AG04450 (cell line): Measurements from ENCODE around the gene BCL3. TPM values are rescaled to one million over a fixed set of nuclear protein-coding genes. Genes with fewer than 3 reads are reported as not detected.
"Not testable (repeated sequence)": the region's sequence is repeated elsewhere in the genome, so short reads cannot be mapped to it uniquely, and the experiment has no call there.

ENCODE experiments used
- CTCF ChIA-PET: fragments of 300-600, 350-600 bp; formaldehyde crosslinking; extraction: SDS; loops from one replicate; lab custom pipeline; 2022; ENCODE audit warnings: antibody characterized with exemption, inconsistent platforms; lab: Charles Lee
- POLR2A ChIA-PET: fragments of 350-600 bp; formaldehyde crosslinking; extraction: SDS; loops from one replicate; lab custom pipeline; 2021; ENCODE audit warnings: antibody characterized with exemption, inconsistent platforms; lab: Yijun Ruan, JAX
- DNase-seq: peaks from one replicate; pipeline ENCODE4 v3.0.0-alpha.2; 2011; ENCODE audit warnings: low read depth, low spot score
- H3K27ac ChIP-seq: one replicate; pipeline ENCODE4 v1.5.1; 2012; ENCODE audit warnings: low read depth, low read length, control low read depth
- H3K27me3 ChIP-seq: one replicate; pipeline ENCODE4 v1.6.0; 2012; ENCODE audit warnings: low read length; ENCODE audit not compliant: control insufficient read depth, insufficient read depth
- H3K4me3 ChIP-seq: 2 replicates; pipeline ENCODE4 v1.5.1; 2011; ENCODE audit warnings: mild to moderate bottlenecking, low read depth, low read length, control low read depth
- H3K9me3 ChIP-seq: 2 replicates; pipeline ENCODE4 v1.5.1; 2012; ENCODE audit warnings: low read length; ENCODE audit not compliant: control insufficient read depth, insufficient read depth
- CTCF ChIP-seq: IDR thresholded peaks from 2 replicates; pipeline ENCODE4 v1.5.1; 2011; ENCODE audit warnings: low read depth, low read length, control low read depth, inconsistent platforms
- polyA plus RNA-seq: library from polyadenylated mRNA; depleted of rRNA; stranded (reverse); fragments of >200 nt; gene quantifications from 2 replicates; pipeline ENCODE4 v1.2.3, GENCODE V29; 2011

The BCL3 gene
- polyA plus RNA-seq, 1 experiment: 5.6 TPM

GRCh38 chr19:44720945-44721344 lies 27.6 kb upstream of the BCL3 start:
- POLR2A ChIA-PET: interaction anchor here (0.7 to 1.2 kb wide), 2 partner anchors 32 to 58 kb away, joined by 3 to 5 read pairs; no protein-coding TSS in a partner anchor
- Histone ChIP-seq H3K4me3 (no peak overlapping the region), H3K27me3 (no peaks in the 10 kb centered on the region), H3K27ac (no peak overlapping the region), H3K9me3 (no peaks in the 10 kb centered on the region; the same call in 1 of the 2 replicates)
- TF ChIP-seq CTCF: no peak
- CTCF ChIA-PET: interaction anchor here (1.3 to 8.1 kb wide), 4 partner anchors 51 to 150 kb away, joined by 5 to 294 read pairs (median 12); no protein-coding TSS in a partner anchor
- DNase-seq: no peak

- not testable (repeated sequence) for H3K9me3 ChIP-seq, H3K27ac ChIP-seq, H3K27me3 ChIP-seq, DNase-seq, H3K4me3 ChIP-seq
- CTCF ChIA-PET: interaction anchor here (1.2 to 8.1 kb wide), 6 partner anchors 46 to 151 kb away, joined by 3 to 294 read pairs (median 12); no protein-coding TSS in a partner anchor
- POLR2A ChIA-PET: interaction anchor here (1.2 kb wide), 1 partner anchor 32 kb away, joined by 5 read pairs; no protein-coding TSS in a partner anchor
These were observed 27.1 kb upstream of the BCL3 start for GRCh38 chr19:44721369-44721768.

- ChIA-PET CTCF (interaction anchor here (0.6 to 8.1 kb wide), 16 partner anchors 9 to 230 kb away, joined by 3 to 294 read pairs (median 11); partner anchors contain the start of gene NECTIN2), POLR2A (interaction anchor here (1.2 kb wide), 1 partner anchor 30 kb away, joined by 5 read pairs; no protein-coding TSS in a partner anchor)
- Histone ChIP-seq H3K27ac (no peak overlapping the region), H3K4me3 (no peak overlapping the region), H3K27me3 (no peaks in the 10 kb centered on the region), H3K9me3 (no peaks in the 10 kb centered on the region; the same call in 1 of the 2 replicates)
- no peak for TF ChIP-seq CTCF
- no peak for DNase-seq
These were observed 26.1 kb upstream of the BCL3 start for GRCh38 chr19:44722131-44723121.

- POLR2A ChIA-PET: interaction anchor here (1.1 kb wide), 2 partner anchors 47 to 49 kb away, joined by 4 to 9 read pairs; no protein-coding TSS in a partner anchor
- CTCF ChIA-PET: interaction anchor here (0.6 to 8.1 kb wide), 41 partner anchors 8 to 243 kb away, joined by 3 to 294 read pairs (median 7); partner anchors contain the start of genes BCAM, BCL3 and NECTIN2
- no peaks in the 10 kb centered on the region; the same call in 1 of the 2 replicates for H3K9me3 ChIP-seq
These were observed 25.1 kb upstream of the BCL3 start for GRCh38 chr19:44723299-44723951.

More at GRCh38 chr19:44723299-44723951, 25.1 kb upstream of the BCL3 start:
- no peak for DNase-seq
- Histone ChIP-seq H3K27ac (no peak overlapping the region), H3K4me3 (no peak overlapping the region), H3K27me3 (no peaks in the 10 kb centered on the region)
- TF ChIP-seq CTCF: no peak
